PC-9 (cell line): ENCODE data around the gene RMC1. TPM values are rescaled to one million over a fixed set of nuclear protein-coding genes. Genes with fewer than 3 reads are reported as not detected.

Experiments used
- BruUV-seq: library from RNA; stranded (reverse); fragments of 400-500 nt; replicated peaks from 2 replicates; lab custom pipeline; 2021; lab: Mats Ljungman, UMichigan
- CTCF ChIA-PET: fragments of 300-600 bp; sonication (Branson Sonifier 250); formaldehyde crosslinking; loops from one replicate; lab custom pipeline; 2022; ENCODE audit warnings: antibody characterized with exemption; lab: Charles Lee
- POLR2A ChIA-PET: fragments of 300-600 bp; sonication (Branson Sonifier 250); formaldehyde crosslinking; loops from one replicate; lab custom pipeline; 2022; ENCODE audit warnings: antibody characterized with exemption; ENCODE audit not compliant: unreplicated experiment; lab: Charles Lee
- DNase-seq, 2 experiments: peaks; one replicate each; pipeline versions ENCODE4 v3.0.0 to v3.0.0-alpha.2; 2015 to 2022; ENCODE audit warnings: mixed read lengths in 1 of 2
- H2AFZ ChIP-seq: fragments of 200-600 bp; sonication (generic); 2 replicates; pipeline ENCODE4 v1.8.1; 2017; ENCODE audit warnings: antibody characterized with exemption
- H3F3A ChIP-seq: fragments of 200-600 bp; sonication (generic); 2 replicates; pipeline ENCODE4 v1.8.1; 2017; ENCODE audit warnings: antibody characterized with exemption, mild to moderate bottlenecking, low read depth; ENCODE audit not compliant: insufficient read depth
- H3K27ac ChIP-seq: fragments of 200-600 bp; sonication (generic); 2 replicates; pipeline ENCODE4 v1.6.1; 2016; ENCODE audit warnings: mixed run types
- H3K27me3 ChIP-seq: fragments of 200-600 bp; sonication (generic); 2 replicates; pipeline ENCODE4 v1.6.1; 2016; ENCODE audit warnings: low read depth, mixed run types; ENCODE audit not compliant: insufficient read depth
- H3K36me3 ChIP-seq: fragments of 200-600 bp; sonication (generic); 2 replicates; pipeline ENCODE4 v1.6.1; 2016; ENCODE audit warnings: low read depth, mixed run types
- H3K4me1 ChIP-seq: fragments of 200-600 bp; sonication (generic); replicated peaks from 2 replicates; pipeline ENCODE4 v1.6.1; 2016; ENCODE audit warnings: mixed run types; ENCODE audit not compliant: insufficient read depth
- H3K4me2 ChIP-seq: fragments of 200-600 bp; sonication (generic); 2 replicates; pipeline ENCODE4 v1.6.1; 2017; ENCODE audit warnings: mixed run types
- H3K4me3 ChIP-seq: fragments of 200-600 bp; sonication (generic); 2 replicates; pipeline ENCODE4 v1.6.1; 2016; ENCODE audit warnings: mixed run types
- H3K79me2 ChIP-seq: fragments of 200-600 bp; sonication (generic); 2 replicates; pipeline ENCODE4 v1.6.1; 2017; ENCODE audit warnings: low read depth, mixed run types
- H3K9me2 ChIP-seq: fragments of 200-600 bp; sonication (generic); 2 replicates; pipeline ENCODE4 v1.8.1; 2017; ENCODE audit warnings: mild to moderate bottlenecking; ENCODE audit not compliant: insufficient read depth
- H3K9me3 ChIP-seq: fragments of 200-600 bp; sonication (generic); 2 replicates; pipeline ENCODE4 v1.8.1; 2016; ENCODE audit warnings: low read depth; ENCODE audit not compliant: insufficient read depth
- H4K20me1 ChIP-seq: fragments of 200-600 bp; sonication (generic); 2 replicates; pipeline ENCODE4 v1.8.1; 2017; ENCODE audit not compliant: insufficient read depth
- CTCF ChIP-seq: fragments of 200-600 bp; sonication (generic); conservative IDR thresholded peaks from 2 replicates; pipeline ENCODE4 v1.6.1; 2017; ENCODE audit warnings: mixed run types, antibody characterized with exemption, mild to moderate bottlenecking, moderate library complexity
- EZH2 ChIP-seq: fragments of 200-600 bp; sonication (generic); IDR thresholded peaks from 2 replicates; pipeline ENCODE4 v1.8.0; 2017; ENCODE audit warnings: antibody characterized with exemption, low read depth
- intact Hi-C: fragments of 100-400 bp; cut with micrococcal nuclease; formaldehyde crosslinking; loops from one replicate; pipeline ENCODE4 v1.10.0; 2022; ENCODE audit not compliant: unreplicated experiment
- total RNA-seq: library from RNA; stranded (reverse); gene quantifications from 2 replicates; pipeline ENCODE4 v1.2.3, GENCODE V29; 2021

The RMC1 gene
- total RNA-seq, 1 experiment from 2014 or later = 19.6 TPM

DNA sequence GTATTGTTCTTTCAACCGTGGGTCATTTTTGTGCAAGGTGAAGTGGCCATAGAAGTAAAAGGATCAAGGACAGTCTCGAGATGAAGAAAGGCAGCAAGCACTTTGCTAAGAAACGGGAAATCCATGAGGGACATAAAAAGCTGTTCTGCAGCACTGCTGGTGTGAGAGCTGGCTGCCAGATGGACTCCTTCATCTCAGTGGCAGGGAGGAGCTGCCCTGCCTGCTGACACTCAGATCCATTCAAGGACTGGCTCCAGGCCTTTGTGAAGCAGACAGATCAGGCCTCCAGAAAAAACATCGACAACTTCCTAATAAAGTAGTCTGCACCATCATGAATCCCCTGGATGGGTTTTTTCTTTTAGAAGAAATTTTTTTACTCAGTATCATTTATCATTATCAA lies 29.5 kb downstream of the RMC1 start:
- CTCF ChIA-PET = no interaction called here

DNA sequence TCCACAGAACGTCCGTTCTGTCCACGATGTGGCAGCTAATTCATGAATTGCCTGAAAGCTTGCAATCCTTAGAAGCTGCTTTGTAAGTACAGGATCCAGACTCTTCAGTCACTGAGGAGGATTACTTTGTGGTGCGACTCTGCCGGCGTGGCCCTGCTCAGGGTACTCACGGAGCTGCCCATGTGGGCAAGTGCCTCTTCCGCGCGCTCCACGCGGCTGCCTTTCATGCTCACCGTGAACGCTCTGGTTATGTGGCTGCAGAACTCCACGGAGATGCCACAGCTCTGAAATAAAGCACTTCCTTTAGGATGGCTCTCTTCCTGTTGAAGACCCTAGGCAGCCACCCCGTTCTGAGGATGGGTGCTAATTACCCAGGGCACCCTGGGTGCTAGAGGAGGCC lies 31.0 kb downstream of the RMC1 start:
- TF ChIP-seq EZH2 = no peak
- no peak for TF ChIP-seq CTCF
- no peak overlapping the region for H3K4me2 ChIP-seq
- H3K27ac ChIP-seq = no peak overlapping the region
- POLR2A ChIA-PET = no interaction called here
- H3K9me2 ChIP-seq = no peaks in the 10 kb centered on the region
- intact Hi-C loops = no loop called here
- no peaks in the 10 kb centered on the region for H3K27me3 ChIP-seq
- peaks cover 13% of the 10 kb centered on the region for H3F3A ChIP-seq
- peaks cover 10% of the 10 kb centered on the region for H3K36me3 ChIP-seq
- H3K9me3 ChIP-seq = no peaks in the 10 kb centered on the region
- no peaks in the 10 kb centered on the region for H3K79me2 ChIP-seq
- no peak for DNase-seq
- no peak overlapping the region for H3K4me3 ChIP-seq
- CTCF ChIA-PET = no interaction called here
- BruUV-seq = no TSS peak
- peaks cover 15% of the 10 kb centered on the region for H3K4me1 ChIP-seq
- no peak overlapping the region for H2AFZ ChIP-seq
- no peaks in the 10 kb centered on the region for H4K20me1 ChIP-seq

More for the DNA sequence above, 29.5 kb downstream of the RMC1 start:
- H3K27ac ChIP-seq = no peak overlapping the region
- no peak overlapping the region for H2AFZ ChIP-seq
- H3K27me3 ChIP-seq = no peaks in the 10 kb centered on the region
- no peaks in the 10 kb centered on the region for H4K20me1 ChIP-seq
- intact Hi-C loops = no loop called here
- H3K4me2 ChIP-seq = no peak overlapping the region
- POLR2A ChIA-PET = interaction anchor here (0.6 kb wide), 1 partner anchor 628 kb away, joined by 3 read pairs; no protein-coding TSS in a partner anchor
- no peaks in the 10 kb centered on the region for H3K79me2 ChIP-seq
- no TSS peak for BruUV-seq
- peaks cover 14% of the 10 kb centered on the region for H3K36me3 ChIP-seq
- no peak overlapping the region for H3K4me3 ChIP-seq
- TF ChIP-seq EZH2 (no peak), CTCF (no peak)
- peaks cover 22% of the 10 kb centered on the region for H3K4me1 ChIP-seq
- H3K9me3 ChIP-seq = no peaks in the 10 kb centered on the region
- no peaks in the 10 kb centered on the region for H3K9me2 ChIP-seq
- H3F3A ChIP-seq = peaks cover 22% of the 10 kb centered on the region
- no peak for DNase-seq

GRCh38 chr18:23536204-23536603 lies 32.9 kb downstream of the RMC1 start:
- Histone ChIP-seq H3K9me2 (no peaks in the 10 kb centered on the region), H3K4me2 (no peak overlapping the region), H4K20me1 (no peaks in the 10 kb centered on the region), H3K9me3 (no peaks in the 10 kb centered on the region), H3K27ac (no peak overlapping the region), H3K4me1 (no peaks in the 10 kb centered on the region), H2AFZ (no peak overlapping the region), H3K79me2 (no peaks in the 10 kb centered on the region), H3K4me3 (no peak overlapping the region), H3F3A (no peaks in the 10 kb centered on the region; the same call in 1 of the 2 replicates), H3K36me3 (no peaks in the 10 kb centered on the region), H3K27me3 (no peaks in the 10 kb centered on the region)
- DNase-seq = no peak
- BruUV-seq = no TSS peak
- CTCF ChIA-PET = no interaction called here
- POLR2A ChIA-PET = no interaction called here
- TF ChIP-seq CTCF = no peak
- TF ChIP-seq EZH2 = no peak
- intact Hi-C loops = no loop called here
